Measurements from ENCODE around the gene SLAMF8.

Gene SLAMF8

DNA sequence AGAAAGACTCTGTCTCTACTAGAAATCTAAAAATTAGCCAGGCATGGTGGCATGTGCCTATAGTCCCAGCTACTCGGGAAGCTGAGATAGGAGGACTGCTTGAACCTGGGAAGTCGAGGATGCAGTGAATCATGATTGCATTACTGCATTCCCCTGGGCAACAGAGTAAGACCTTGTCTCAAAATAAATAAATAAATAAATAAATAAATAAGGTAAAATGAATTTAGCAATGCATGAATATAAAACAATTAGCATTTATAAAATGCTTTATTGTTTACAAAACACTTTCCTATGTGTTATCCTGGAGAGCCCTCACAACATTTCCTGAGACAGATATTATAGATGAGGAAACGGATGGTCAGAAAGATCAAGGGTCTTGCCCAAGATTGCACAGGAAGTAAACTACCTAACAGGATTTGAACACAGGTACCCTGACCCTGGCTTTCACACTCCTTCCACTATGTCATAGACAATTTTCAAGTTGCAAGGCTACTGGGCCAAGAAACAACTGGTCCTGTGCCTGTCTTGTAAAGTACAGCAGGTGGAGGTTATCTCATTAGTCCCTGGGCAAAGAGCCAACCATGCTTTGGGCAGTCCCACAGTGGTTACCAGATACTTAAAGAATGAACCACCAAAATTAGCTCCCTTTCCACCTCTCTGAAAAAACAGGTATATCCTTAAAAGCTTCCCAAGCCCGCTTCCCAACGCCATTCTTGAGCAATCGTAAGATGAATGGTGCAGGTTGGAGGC is 51.2 kb downstream of the SLAMF8 start:
- Histone ChIP-seq H3K36me3 (replicated peaks; ENCODE audit: low read depth, low read length) (no peaks in the 10 kb centered on the region), H2AFZ (ENCODE audit: low read depth, low read length) (no peak overlapping the region), H3K9me3 (ENCODE audit: insufficient read depth, low read length) (no peaks in the 10 kb centered on the region), H3K4me1 (ENCODE audit: low read length) (peaks cover 11% of the 10 kb centered on the region), H3K79me2 (ENCODE audit: low read length) (no peaks in the 10 kb centered on the region), H3K27me3 (ENCODE audit: low read depth, low read length) (peaks cover 5% of the 10 kb centered on the region; the same call in 1 of the 2 replicates), H3K27ac (ENCODE audit: low read length) (no peak overlapping the region), H3K4me2 (ENCODE audit: low read length) (no peak overlapping the region), H3K4me3 (ENCODE audit: low read length) (no peak overlapping the region), H4K20me1 (ENCODE audit: insufficient read depth, low read length) (no peaks in the 10 kb centered on the region), H3K9ac (ENCODE audit: low read length) (no peak overlapping the region)
- TF ChIP-seq, protein P1, sequence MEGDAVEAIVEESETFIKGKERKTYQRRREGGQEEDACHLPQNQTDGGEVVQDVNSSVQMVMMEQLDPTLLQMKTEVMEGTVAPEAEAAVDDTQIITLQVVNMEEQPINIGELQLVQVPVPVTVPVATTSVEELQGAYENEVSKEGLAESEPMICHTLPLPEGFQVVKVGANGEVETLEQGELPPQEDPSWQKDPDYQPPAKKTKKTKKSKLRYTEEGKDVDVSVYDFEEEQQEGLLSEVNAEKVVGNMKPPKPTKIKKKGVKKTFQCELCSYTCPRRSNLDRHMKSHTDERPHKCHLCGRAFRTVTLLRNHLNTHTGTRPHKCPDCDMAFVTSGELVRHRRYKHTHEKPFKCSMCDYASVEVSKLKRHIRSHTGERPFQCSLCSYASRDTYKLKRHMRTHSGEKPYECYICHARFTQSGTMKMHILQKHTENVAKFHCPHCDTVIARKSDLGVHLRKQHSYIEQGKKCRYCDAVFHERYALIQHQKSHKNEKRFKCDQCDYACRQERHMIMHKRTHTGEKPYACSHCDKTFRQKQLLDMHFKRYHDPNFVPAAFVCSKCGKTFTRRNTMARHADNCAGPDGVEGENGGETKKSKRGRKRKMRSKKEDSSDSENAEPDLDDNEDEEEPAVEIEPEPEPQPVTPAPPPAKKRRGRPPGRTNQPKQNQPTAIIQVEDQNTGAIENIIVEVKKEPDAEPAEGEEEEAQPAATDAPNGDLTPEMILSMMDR (IDR thresholded peaks at IDR 0.05; ENCODE audit: low read depth, low read length), result no peak
- no peak for TF ChIP-seq EZH2phosphoT487 (IDR thresholded peaks at IDR 0.05; ENCODE audit: low read depth)

- Histone ChIP-seq H3K4me2 (ENCODE audit: low read length) (no peak overlapping the region), H3K9ac (ENCODE audit: low read length) (no peak overlapping the region), H3K79me2 (ENCODE audit: low read length) (no peaks in the 10 kb centered on the region), H3K9me3 (ENCODE audit: insufficient read depth, low read length) (no peaks in the 10 kb centered on the region), H3K36me3 (replicated peaks; ENCODE audit: low read depth, low read length) (no peaks in the 10 kb centered on the region), H3K27me3 (ENCODE audit: low read depth, low read length) (peaks cover 5% of the 10 kb centered on the region; the same call in 1 of the 2 replicates), H3K4me1 (ENCODE audit: low read length) (peaks cover 11% of the 10 kb centered on the region), H2AFZ (ENCODE audit: low read depth, low read length) (no peak overlapping the region), H3K4me3 (ENCODE audit: low read length) (no peak overlapping the region), H4K20me1 (ENCODE audit: insufficient read depth, low read length) (no peaks in the 10 kb centered on the region), H3K27ac (ENCODE audit: low read length) (no peak overlapping the region)
- TF ChIP-seq, protein P1 (IDR thresholded peaks at IDR 0.05; ENCODE audit: low read depth, low read length), result no peak
- TF ChIP-seq EZH2phosphoT487 (IDR thresholded peaks at IDR 0.05; ENCODE audit: low read depth), result no peak
These were observed 52.5 kb downstream of the SLAMF8 start for GRCh38 chr1:159879136-159879535.

- H3K27me3 ChIP-seq (ENCODE audit: low read depth, low read length), result peaks cover 5% of the 10 kb centered on the region; the same call in 1 of the 2 replicates
- 0 out of 2 replicates have a peak overlapping the region, but pooled peaks have one; percentile 0 for H3K4me2 ChIP-seq (ENCODE audit: low read length)
- no peak overlapping the region for H3K4me3 ChIP-seq (ENCODE audit: low read length)
- H2AFZ ChIP-seq (ENCODE audit: low read depth, low read length), result no peak overlapping the region
- TF ChIP-seq, protein P1 (IDR thresholded peaks at IDR 0.05; ENCODE audit: low read depth, low read length), result no peak
- no peak for TF ChIP-seq EZH2phosphoT487 (IDR thresholded peaks at IDR 0.05; ENCODE audit: low read depth)
- H3K27ac ChIP-seq (ENCODE audit: low read length), result no peak overlapping the region
- no peak overlapping the region for H3K9ac ChIP-seq (ENCODE audit: low read length)
- peaks cover 11% of the 10 kb centered on the region for H3K4me1 ChIP-seq (ENCODE audit: low read length)
- no peaks in the 10 kb centered on the region for H3K9me3 ChIP-seq (ENCODE audit: insufficient read depth, low read length)
- no peaks in the 10 kb centered on the region for H4K20me1 ChIP-seq (ENCODE audit: insufficient read depth, low read length)
- no peaks in the 10 kb centered on the region for H3K79me2 ChIP-seq (ENCODE audit: low read length)
- H3K36me3 ChIP-seq (replicated peaks; ENCODE audit: low read depth, low read length), result no peaks in the 10 kb centered on the region
These were observed 53.3 kb downstream of the SLAMF8 start for GRCh38 chr1:159879977-159880376.

GRCh38 chr1:159880430-159880829 is 53.8 kb downstream of the SLAMF8 start:
- H3K4me1 ChIP-seq (ENCODE audit: low read length), result peaks cover 11% of the 10 kb centered on the region
- no peak for TF ChIP-seq EZH2phosphoT487 (IDR thresholded peaks at IDR 0.05; ENCODE audit: low read depth)
- TF ChIP-seq, protein P1 (IDR thresholded peaks at IDR 0.05; ENCODE audit: low read depth, low read length), result no peak
- H2AFZ ChIP-seq (ENCODE audit: low read depth, low read length), result no peak overlapping the region
- H3K9me3 ChIP-seq (ENCODE audit: insufficient read depth, low read length), result no peaks in the 10 kb centered on the region
- H3K27me3 ChIP-seq (ENCODE audit: low read depth, low read length), result peaks cover 5% of the 10 kb centered on the region; the same call in 1 of the 2 replicates
- no peaks in the 10 kb centered on the region for H4K20me1 ChIP-seq (ENCODE audit: insufficient read depth, low read length)
- H3K36me3 ChIP-seq (replicated peaks; ENCODE audit: low read depth, low read length), result no peaks in the 10 kb centered on the region
- no peak overlapping the region for H3K9ac ChIP-seq (ENCODE audit: low read length)
- no peak overlapping the region for H3K27ac ChIP-seq (ENCODE audit: low read length)
- no peak overlapping the region for H3K4me3 ChIP-seq (ENCODE audit: low read length)
- no peak overlapping the region for H3K4me2 ChIP-seq (ENCODE audit: low read length)
- no peaks in the 10 kb centered on the region for H3K79me2 ChIP-seq (ENCODE audit: low read length)

Data from OCI-LY3 (cell line).